IPS-18a (cell line): ENCODE measurements around the gene SYNGR2.

Experiments
- H3K27ac ChIP-seq: one replicate; pipeline ENCODE4 v1.5.1; 2013; ENCODE audit warnings: low read length
- H3K27me3 ChIP-seq: one replicate; pipeline ENCODE4 v1.6.1; 2013; ENCODE audit warnings: mild to moderate bottlenecking, low read length; ENCODE audit not compliant: control insufficient read depth, insufficient read depth
- H3K36me3 ChIP-seq: one replicate; pipeline ENCODE4 v1.6.1; 2013; ENCODE audit warnings: low read depth, low read length; ENCODE audit not compliant: control insufficient read depth
- H3K4me1 ChIP-seq: one replicate; pipeline ENCODE4 v1.6.1; 2013; ENCODE audit warnings: low read depth, low read length; ENCODE audit not compliant: control insufficient read depth
- H3K4me3 ChIP-seq: one replicate; pipeline ENCODE4 v1.5.1; 2013; ENCODE audit warnings: low read length
- H3K9ac ChIP-seq: one replicate; pipeline ENCODE4 v1.6.1; 2013; ENCODE audit warnings: mild to moderate bottlenecking, low read length, moderate library complexity
- H3K9me3 ChIP-seq: one replicate; pipeline ENCODE4 v1.6.1; 2013; ENCODE audit warnings: low read depth, low read length; ENCODE audit not compliant: control insufficient read depth

Gene SYNGR2

DNA sequence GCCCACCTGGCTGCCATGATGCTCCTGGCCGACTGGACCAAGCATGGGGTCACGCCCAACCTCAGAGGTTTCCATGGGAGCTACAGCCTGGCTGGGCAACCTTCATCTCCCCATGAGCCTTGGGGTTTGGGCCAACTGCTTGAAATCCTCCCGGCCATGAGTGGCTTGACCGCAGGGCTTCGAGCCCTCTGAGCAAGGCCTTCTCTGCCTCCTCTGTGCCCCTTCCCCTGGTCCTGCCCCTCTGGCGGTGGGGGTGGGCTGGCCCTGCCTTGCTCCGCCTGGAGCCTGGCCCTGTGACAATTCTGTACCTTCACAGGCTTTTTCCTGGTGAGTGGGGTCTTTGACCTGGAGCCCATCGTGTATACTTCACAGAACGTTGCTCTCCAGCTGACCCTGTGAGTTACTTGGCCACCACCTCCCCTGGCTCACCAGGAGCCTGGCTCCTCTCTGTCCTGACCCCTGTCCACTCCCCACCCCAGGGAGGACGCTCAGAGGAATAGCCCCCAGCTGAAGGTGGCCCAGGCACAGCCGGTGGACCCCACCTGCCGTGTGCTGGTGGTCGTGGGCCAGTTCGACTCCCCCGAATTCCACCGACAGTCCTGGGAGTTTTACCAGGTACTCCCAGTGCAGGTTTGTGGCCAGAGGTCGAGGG, 36.9 kb downstream of the SYNGR2 start:
- Histone ChIP-seq H3K9ac (no peak overlapping the region), H3K4me1 (no peaks in the 10 kb centered on the region), H3K27ac (no peak overlapping the region), H3K4me3 (no peak overlapping the region), H3K9me3 (no peaks in the 10 kb centered on the region), H3K36me3 (peaks cover 8% of the 10 kb centered on the region), H3K27me3 (no peaks in the 10 kb centered on the region)

DNA sequence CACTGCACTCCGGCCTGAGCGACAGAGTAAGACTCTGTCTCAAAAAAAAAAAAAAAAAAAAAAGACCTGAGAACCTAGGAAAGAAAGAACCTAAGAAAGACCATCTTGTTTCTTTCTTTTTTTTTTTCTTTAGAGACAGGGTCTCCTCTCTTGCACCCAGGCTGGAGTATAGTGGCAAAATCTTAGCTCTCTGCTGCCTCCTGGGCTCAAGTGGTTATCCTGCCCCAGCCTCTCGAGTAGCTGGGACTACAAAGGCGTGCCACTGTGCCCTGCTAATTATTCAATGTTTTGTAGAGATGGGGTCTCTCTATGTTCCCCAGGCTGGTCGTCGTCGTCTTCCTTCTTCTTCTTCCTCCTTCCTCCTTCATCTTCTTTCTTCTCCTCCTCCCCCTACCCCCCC, 37.9 kb downstream of the SYNGR2 start:
- H3K36me3 ChIP-seq: peaks cover 8% of the 10 kb centered on the region
- no peaks in the 10 kb centered on the region for H3K27me3 ChIP-seq
- H3K4me3 ChIP-seq: no peak overlapping the region
- H3K9ac ChIP-seq: no peak overlapping the region
- no peaks in the 10 kb centered on the region for H3K4me1 ChIP-seq
- H3K9me3 ChIP-seq: no peaks in the 10 kb centered on the region
- H3K27ac ChIP-seq: no peak overlapping the region

DNA sequence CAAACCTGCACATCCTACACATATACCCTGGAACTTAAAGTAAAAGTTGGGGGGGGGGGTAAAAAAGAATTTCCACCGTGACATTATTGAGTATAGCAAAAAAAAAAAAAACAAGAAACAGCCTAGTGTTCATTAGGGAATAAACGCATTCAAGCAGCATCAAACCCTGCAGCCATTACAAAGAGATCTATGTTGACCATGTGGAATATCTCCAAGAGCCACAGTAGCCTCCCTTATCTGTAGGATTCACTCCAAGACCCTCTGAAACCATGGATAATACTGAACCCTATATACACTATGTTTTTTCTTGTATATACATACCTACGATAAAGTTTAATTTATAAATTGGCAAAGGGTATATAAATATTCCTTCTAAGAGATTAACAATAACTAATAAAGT, 40.1 kb downstream of the SYNGR2 start:
- Histone ChIP-seq H3K9ac (no peak overlapping the region), H3K27ac (no peak overlapping the region), H3K4me3 (no peak overlapping the region), H3K27me3 (no peaks in the 10 kb centered on the region), H3K4me1 (no peaks in the 10 kb centered on the region), H3K9me3 (no peaks in the 10 kb centered on the region), H3K36me3 (peaks cover 6% of the 10 kb centered on the region)

- Histone ChIP-seq H3K4me1 (peaks cover 1% of the 10 kb centered on the region), H3K4me3 (no peak overlapping the region), H3K36me3 (no peaks in the 10 kb centered on the region), H3K9ac (no peak overlapping the region), H3K9me3 (no peaks in the 10 kb centered on the region), H3K27me3 (no peaks in the 10 kb centered on the region), H3K27ac (no peak overlapping the region)
Measured at GRCh38 chr17:78210111-78210510, 41.7 kb downstream of the SYNGR2 start.

- H3K36me3 ChIP-seq: no peaks in the 10 kb centered on the region
- H3K4me3 ChIP-seq: no peak overlapping the region
- no peak overlapping the region for H3K27ac ChIP-seq
- H3K9me3 ChIP-seq: no peaks in the 10 kb centered on the region
- H3K27me3 ChIP-seq: no peaks in the 10 kb centered on the region
- H3K4me1 ChIP-seq: peaks cover 7% of the 10 kb centered on the region
- no peak overlapping the region for H3K9ac ChIP-seq
Measured at GRCh38 chr17:78211032-78211431, 42.7 kb downstream of the SYNGR2 start.

- H3K27me3 ChIP-seq: no peaks in the 10 kb centered on the region
- H3K9me3 ChIP-seq: no peaks in the 10 kb centered on the region
- H3K36me3 ChIP-seq: peaks cover 7% of the 10 kb centered on the region
- H3K4me1 ChIP-seq: peaks cover 7% of the 10 kb centered on the region
- H3K27ac ChIP-seq: no peak within 1 kb of the TSS
- peak within 1 kb of the TSS; percentile 69 for H3K4me3 ChIP-seq
- H3K9ac ChIP-seq: peak within 1 kb of the TSS; percentile 86
Measured at GRCh38 chr17:78214016-78214705, 45.8 kb downstream of the SYNGR2 start, which contains the start of gene BIRC5. Gene BIRC5 (plus strand): TSS chr17:78214253. CDS start chr17:78214317, 64 bp downstream.

- peaks cover 7% of the 10 kb centered on the region for H3K4me1 ChIP-seq
- peaks cover 11% of the 10 kb centered on the region for H3K36me3 ChIP-seq
- H3K9me3 ChIP-seq: no peaks in the 10 kb centered on the region
- peak overlapping the region; percentile 69 for H3K4me3 ChIP-seq
- H3K27me3 ChIP-seq: no peaks in the 10 kb centered on the region
- no peak overlapping the region for H3K27ac ChIP-seq
- H3K9ac ChIP-seq: peak overlapping the region; percentile 86
Measured at GRCh38 chr17:78214706-78215061, 46.3 kb downstream of the SYNGR2 start.

DNA sequence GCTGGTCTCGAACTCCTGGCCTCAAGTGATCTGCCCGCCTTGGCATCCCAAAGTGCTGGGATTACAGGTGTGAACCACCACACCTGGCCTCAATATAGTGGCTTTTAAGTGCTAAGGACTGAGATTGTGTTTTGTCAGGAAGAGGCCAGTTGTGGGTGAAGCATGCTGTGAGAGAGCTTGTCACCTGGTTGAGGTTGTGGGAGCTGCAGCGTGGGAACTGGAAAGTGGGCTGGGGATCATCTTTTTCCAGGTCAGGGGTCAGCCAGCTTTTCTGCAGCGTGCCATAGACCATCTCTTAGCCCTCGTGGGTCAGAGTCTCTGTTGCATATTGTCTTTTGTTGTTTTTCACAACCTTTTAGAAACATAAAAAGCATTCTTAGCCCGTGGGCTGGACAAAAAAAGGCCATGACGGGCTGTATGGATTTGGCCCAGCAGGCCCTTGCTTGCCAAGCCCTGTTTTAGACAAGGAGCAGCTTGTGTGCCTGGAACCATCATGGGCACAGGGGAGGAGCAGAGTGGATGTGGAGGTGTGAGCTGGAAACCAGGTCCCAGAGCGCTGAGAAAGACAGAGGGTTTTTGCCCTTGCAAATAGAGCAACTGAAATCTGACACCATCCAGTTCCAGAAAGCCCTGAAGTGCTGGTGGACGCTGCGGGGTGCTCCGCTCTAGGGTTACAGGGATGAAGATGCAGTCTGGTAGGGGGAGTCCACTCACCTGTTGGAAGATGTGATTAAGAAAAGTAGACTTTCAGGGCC, 51.2 kb downstream of the SYNGR2 start:
- Histone ChIP-seq H3K4me1 (peaks cover 7% of the 10 kb centered on the region), H3K9ac (no peak overlapping the region), H3K9me3 (no peaks in the 10 kb centered on the region), H3K27ac (no peak overlapping the region), H3K4me3 (no peak overlapping the region), H3K27me3 (no peaks in the 10 kb centered on the region), H3K36me3 (peaks cover 48% of the 10 kb centered on the region)
